Measurements from ENCODE around the gene LIFR. TPM values are rescaled to one million over a fixed set of nuclear protein-coding genes. Genes with fewer than 3 reads are reported as not detected.
"Not testable (repeated sequence)": the region's sequence is repeated elsewhere in the genome, so short reads cannot be mapped to it uniquely, and the experiment has no call there.

LIFR gene
- total RNA-seq, 1 donor from 2014 or later = 31.3 TPM

- DNase-seq (ENCODE audit: low read depth in 2 of 2) = not testable (repeated sequence)
These were observed 39.8 kb downstream of the LIFR start for GRCh38 chr5:38516649-38517048.

- DNase-seq (ENCODE audit: low read depth in 2 of 2) = peak; percentile 17 to 58
These were observed 40.8 kb downstream of the LIFR start for GRCh38 chr5:38515646-38516045.

GRCh38 chr5:38515092-38515491 lies 41.4 kb downstream of the LIFR start:
- no peak for DNase-seq (ENCODE audit: low read depth in 2 of 2)

- no peak for DNase-seq (ENCODE audit: low read depth in 2 of 2)
These were observed 47.3 kb downstream of the LIFR start for GRCh38 chr5:38509185-38509584.

- no peak for DNase-seq (ENCODE audit: low read depth in 2 of 2)
These were observed 50.1 kb downstream of the LIFR start for GRCh38 chr5:38506302-38506701.

- no peak for DNase-seq (ENCODE audit: low read depth in 2 of 2)
These were observed 55.7 kb downstream of the LIFR start for GRCh38 chr5:38500573-38501260.

- DNase-seq (ENCODE audit: low read depth in 2 of 2) = peak in 1 of 2 donors; percentile 12
These were observed 58.5 kb downstream of the LIFR start for GRCh38 chr5:38497946-38498345.

GRCh38 chr5:38494763-38495162 lies 61.7 kb downstream of the LIFR start:
- no peak for DNase-seq (ENCODE audit: low read depth in 2 of 2)

GRCh38 chr5:38494175-38494574 lies 62.3 kb downstream of the LIFR start:
- no peak for DNase-seq (ENCODE audit: low read depth in 2 of 2)

- no peak for DNase-seq (ENCODE audit: low read depth in 2 of 2)
These were observed 72.5 kb downstream of the LIFR start for GRCh38 chr5:38483805-38484398.

GRCh38 chr5:38479315-38479904 lies 77.0 kb downstream of the LIFR start:
- DNase-seq (ENCODE audit: low read depth in 2 of 2) = no peak

GRCh38 chr5:38478878-38479277 lies 77.6 kb downstream of the LIFR start:
- no peak for DNase-seq (ENCODE audit: low read depth in 2 of 2)

- no peak for DNase-seq (ENCODE audit: low read depth in 2 of 2)
These were observed 78.3 kb downstream of the LIFR start for GRCh38 chr5:38478166-38478565.

- DNase-seq (ENCODE audit: low read depth in 2 of 2) = peak; percentile 21 to 56
These were observed 83.4 kb downstream of the LIFR start for GRCh38 chr5:38473008-38473407.

- DNase-seq (ENCODE audit: low read depth in 2 of 2) = no peak
These were observed 83.9 kb downstream of the LIFR start for GRCh38 chr5:38472541-38472940.

- no peak for DNase-seq (ENCODE audit: low read depth in 2 of 2)
These were observed 84.7 kb downstream of the LIFR start for GRCh38 chr5:38471709-38472108.

GRCh38 chr5:38469707-38470267 lies 86.7 kb downstream of the LIFR start:
- no peak for DNase-seq (ENCODE audit: low read depth in 2 of 2)

GRCh38 chr5:38468978-38469706 lies 87.3 kb downstream of the LIFR start:
- DNase-seq (ENCODE audit: low read depth in 2 of 2) = no peak

GRCh38 chr5:38468202-38468673 lies 88.2 kb downstream of the LIFR start:
- peak; percentile 71 to 94 for DNase-seq (ENCODE audit: low read depth in 2 of 2)

GRCh38 chr5:38467353-38468040 lies 88.9 kb downstream of the LIFR start:
- peak; percentile 52 to 89 for DNase-seq (ENCODE audit: low read depth in 2 of 2)

Measured in dermis microvascular lymphatic vessel endothelial cell (primary cell).